T-helper 1 cell treated with Interleukin-12 subunit alpha and Interleukin-12 subunit beta and Interleukin-4 antibody, amounts not matched to agents 30 ng/mL and 1 ng/mL, for 36 hours (primary cell): ENCODE measurements around the gene ENPP3. TPM values are rescaled to one million over a fixed set of nuclear protein-coding genes. Genes with fewer than 3 reads are reported as not detected.

Source experiments
- intact Hi-C: fragments of 100-400 bp; cut with micrococcal nuclease; formaldehyde crosslinking; loops from one replicate; pipeline ENCODE4 v1.15.1; 2024
- total RNA-seq: library from RNA; stranded (reverse); gene quantifications from 2 replicates; pipeline ENCODE4 v1.2.3, GENCODE V29; 2022

The ENPP3 gene
- total RNA-seq, 1 donor from 2014 or later: 1.5 TPM

DNA sequence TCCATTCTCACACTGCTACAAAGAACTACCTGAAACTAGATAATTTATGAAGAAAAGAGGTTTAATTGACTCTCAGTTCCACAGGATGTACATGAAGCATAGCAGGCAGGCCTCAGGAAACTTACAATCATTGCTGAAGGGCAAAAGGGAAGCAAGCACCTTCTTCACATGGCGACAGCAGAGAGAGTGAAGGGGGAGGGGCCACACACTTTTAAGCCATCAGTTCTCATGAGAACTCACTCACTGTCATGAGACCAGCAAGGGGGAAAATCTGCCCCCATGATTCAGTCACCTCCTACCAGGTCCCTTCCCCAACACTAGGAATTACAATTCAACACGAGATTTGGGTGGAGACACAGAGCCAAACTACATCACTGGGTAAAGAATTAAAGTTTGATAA is 158.3 kb downstream of the ENPP3 start:
- intact Hi-C loops: no loop called here

Other genes starting within 250 kb of the ENPP3 start
- gene ARG1, start 64.1 kb upstream of the ENPP3 start, total RNA-seq: not detected in 2 replicates
- gene MED23, start 9.1 kb upstream of the ENPP3 start, total RNA-seq: 38.2 and 40.1 TPM in 2 replicates
- gene OR2A4, start 64.1 kb downstream of the ENPP3 start, total RNA-seq: not detected in 2 replicates
- not detected in 2 replicates for gene CTAGE9, start 73.7 kb downstream of the ENPP3 start, total RNA-seq
- 0.24 and 0.27 TPM in 2 replicates for gene ENPP1, start 170.7 kb downstream of the ENPP3 start, total RNA-seq